GM21515 (cell line): ENCODE data around the gene COLGALT1.
"Not testable (repeated sequence)": the region's sequence is repeated elsewhere in the genome, so short reads cannot be mapped to it uniquely, and the experiment has no call there.

Source experiments
- ATAC-seq: cut with Tn5 transposase; IDR thresholded peaks from one replicate; pipeline ENCODE4 v1.9.1; 2021; ENCODE audit not compliant: unreplicated experiment

Gene COLGALT1

GRCh38 chr19:17555480-17555928, at the start of gene COLGALT1:
TSS of gene COLGALT1 (plus strand) at chr19:17555649. CDS start at chr19:17555714, 65 bp downstream.
- peak; percentile 84 for ATAC-seq

GRCh38 chr19:17506745-17507144, 48.7 kb upstream of the COLGALT1 start:
- no peak for ATAC-seq

GRCh38 chr19:17508558-17508933, 46.9 kb upstream of the COLGALT1 start:
- not testable (repeated sequence) for ATAC-seq

- no peak for ATAC-seq
Measured at GRCh38 chr19:17510220-17510993, 45.0 kb upstream of the COLGALT1 start.

GRCh38 chr19:17511724-17512573, 43.5 kb upstream of the COLGALT1 start:
- peak; percentile 57 for ATAC-seq

GRCh38 chr19:17512574-17512939, 42.9 kb upstream of the COLGALT1 start:
- peak; percentile 8 for ATAC-seq

- ATAC-seq, result no peak
Measured at GRCh38 chr19:17515408-17516149, 39.9 kb upstream of the COLGALT1 start.

GRCh38 chr19:17517898-17518297, 37.6 kb upstream of the COLGALT1 start:
- no peak for ATAC-seq

GRCh38 chr19:17518654-17519053, 36.8 kb upstream of the COLGALT1 start:
- ATAC-seq, result not testable (repeated sequence)

GRCh38 chr19:17519967-17520366, 35.5 kb upstream of the COLGALT1 start:
- no peak for ATAC-seq

- no peak for ATAC-seq
Measured at GRCh38 chr19:17520865-17521264, 34.6 kb upstream of the COLGALT1 start.

GRCh38 chr19:17522988-17523872, 32.2 kb upstream of the COLGALT1 start:
- ATAC-seq, result peak; percentile 65

- ATAC-seq, result no peak
Measured at GRCh38 chr19:17524651-17525050, 30.8 kb upstream of the COLGALT1 start.

- no peak for ATAC-seq
Measured at GRCh38 chr19:17525141-17525540, 30.3 kb upstream of the COLGALT1 start.

GRCh38 chr19:17526922-17527321, 28.5 kb upstream of the COLGALT1 start:
- no peak for ATAC-seq

- ATAC-seq, result no peak
Measured at GRCh38 chr19:17527326-17527725, 28.1 kb upstream of the COLGALT1 start.

- ATAC-seq, result no peak
Measured at GRCh38 chr19:17528610-17529009, 26.8 kb upstream of the COLGALT1 start.

- ATAC-seq, result no peak
Measured at GRCh38 chr19:17529239-17530158, 25.9 kb upstream of the COLGALT1 start.

- no peak for ATAC-seq
Measured at GRCh38 chr19:17530586-17530985, 24.9 kb upstream of the COLGALT1 start.
